GM19025 (cell line): ENCODE results near the gene SIRT1.
"Not testable (repeated sequence)": the region's sequence is repeated elsewhere in the genome, so short reads cannot be mapped to it uniquely, and the experiment has no call there.

Experiments
- ATAC-seq: cut with Tn5 transposase; IDR thresholded peaks from one replicate; pipeline ENCODE4 v1.9.1; 2021; ENCODE audit warnings: mild to moderate bottlenecking, low read depth, moderate library complexity; ENCODE audit not compliant: unreplicated experiment

Gene SIRT1

GRCh38 chr10:67884313-67884841 is at the start of gene SIRT1:
TSS of gene SIRT1 (plus strand) at chr10:67884656. CDS start at chr10:67884722, 66 bp downstream.
- ATAC-seq, result peak; percentile 83

- not testable (repeated sequence) for ATAC-seq
These were observed 48.7 kb upstream of the SIRT1 start for GRCh38 chr10:67835541-67836394.

- no peak for ATAC-seq
These were observed 48.0 kb upstream of the SIRT1 start for GRCh38 chr10:67836488-67836887.

- ATAC-seq, result no peak
These were observed 47.5 kb upstream of the SIRT1 start for GRCh38 chr10:67836972-67837371.

GRCh38 chr10:67837541-67838314 is 46.7 kb upstream of the SIRT1 start, which contains the start of gene DNAJC12:
TSS of gene DNAJC12 (minus strand) at chr10:67838188. CDS start at chr10:67838011, 177 bp downstream.
- ATAC-seq, result no peak

GRCh38 chr10:67839511-67839910 is 44.9 kb upstream of the SIRT1 start:
- not testable (repeated sequence) for ATAC-seq

- no peak for ATAC-seq
These were observed 44.5 kb upstream of the SIRT1 start for GRCh38 chr10:67839951-67840350.

- no peak for ATAC-seq
These were observed 42.7 kb upstream of the SIRT1 start for GRCh38 chr10:67841737-67842136.

GRCh38 chr10:67843284-67843683 is 41.2 kb upstream of the SIRT1 start:
- no peak for ATAC-seq

- ATAC-seq, result peak; percentile 82
These were observed 35.0 kb upstream of the SIRT1 start for GRCh38 chr10:67849331-67850011.

GRCh38 chr10:67851186-67851585 is 33.3 kb upstream of the SIRT1 start:
- ATAC-seq, result no peak

GRCh38 chr10:67852761-67853160 is 31.7 kb upstream of the SIRT1 start:
- no peak for ATAC-seq

- no peak for ATAC-seq
These were observed 30.9 kb upstream of the SIRT1 start for GRCh38 chr10:67853512-67853911.

GRCh38 chr10:67858971-67859370 is 25.5 kb upstream of the SIRT1 start:
- no peak for ATAC-seq

GRCh38 chr10:67861750-67862432 is 22.6 kb upstream of the SIRT1 start:
- no peak for ATAC-seq

- no peak for ATAC-seq
These were observed 21.4 kb upstream of the SIRT1 start for GRCh38 chr10:67863094-67863493.

GRCh38 chr10:67864607-67865371 is 19.7 kb upstream of the SIRT1 start:
- ATAC-seq, result no peak

GRCh38 chr10:67868132-67868531 is 16.3 kb upstream of the SIRT1 start:
- ATAC-seq, result no peak

GRCh38 chr10:67869996-67870395 is 14.5 kb upstream of the SIRT1 start:
- no peak for ATAC-seq
